PC-3 (cell line): ENCODE measurements around the gene ADGRG6. TPM values are rescaled to one million over a fixed set of nuclear protein-coding genes. Genes with fewer than 3 reads are reported as not detected.

Experiments
- ATAC-seq: fragments of 200-7000 bp; cut with Tn5 transposase; 2 replicates; pipeline ENCODE4 v1.9.1; 2020; ENCODE audit warnings: mild to moderate bottlenecking, moderate library complexity
- BruUV-seq: library from RNA; stranded (reverse); fragments of 400-500 nt; replicated peaks from 2 replicates; lab custom pipeline; 2021; lab: Mats Ljungman, UMichigan
- CTCF ChIA-PET: fragments of 300-600 bp; sonication (Branson Sonifier 250); formaldehyde crosslinking; loops from one replicate; lab custom pipeline; 2022; ENCODE audit warnings: antibody characterized with exemption; lab: Charles Lee
- POLR2A ChIA-PET: fragments of 300-600 bp; sonication (Branson Sonifier 250); formaldehyde crosslinking; loops from one replicate; lab custom pipeline; 2022; ENCODE audit warnings: antibody characterized with exemption; ENCODE audit not compliant: unreplicated experiment; lab: Charles Lee
- DNase-seq: peaks from one replicate; pipeline ENCODE4 v3.0.0-alpha.2; 2015
- H2AFZ ChIP-seq: fragments of 300-600 bp; sonication (generic); 2 replicates; pipeline ENCODE4 v1.6.0; 2016; ENCODE audit warnings: antibody characterized with exemption, low read length
- H3F3A ChIP-seq: fragments of 300-600 bp; sonication (generic); one replicate; pipeline ENCODE4 v1.6.0; 2017; ENCODE audit warnings: antibody characterized with exemption, low read length, control low read depth, mild to moderate bottlenecking; ENCODE audit not compliant: unreplicated experiment
- H3K27ac ChIP-seq: fragments of 300-600 bp; sonication (generic); 2 replicates; pipeline ENCODE4 v1.5.1; 2016; ENCODE audit warnings: mild to moderate bottlenecking, low read length
- H3K27me3 ChIP-seq: fragments of 300-600 bp; sonication (generic); 2 replicates; pipeline ENCODE4 v1.6.1; 2016; ENCODE audit warnings: low read length, mixed read lengths
- H3K36me3 ChIP-seq: fragments of 300-600 bp; sonication (generic); 2 replicates; pipeline ENCODE4 v1.6.1; 2016; ENCODE audit warnings: low read depth, mixed run types, low read length, mixed read lengths
- H3K4me1 ChIP-seq: fragments of 300-600 bp; sonication (generic); 2 replicates; pipeline ENCODE4 v1.5.1; 2016; ENCODE audit warnings: low read length; ENCODE audit not compliant: insufficient read depth
- H3K4me2 ChIP-seq: fragments of 300-600 bp; sonication (generic); 2 replicates; pipeline ENCODE4 v1.6.0; 2016; ENCODE audit warnings: low read length
- H3K4me3 ChIP-seq: fragments of 300-600 bp; sonication (generic); 2 replicates; pipeline ENCODE4 v1.5.1; 2016; ENCODE audit warnings: mild to moderate bottlenecking, low read length, mixed read lengths
- H3K79me2 ChIP-seq: fragments of 300-600 bp; sonication (generic); 2 replicates; pipeline ENCODE4 v1.6.1; 2017; ENCODE audit warnings: low read length, mixed read lengths
- H3K9ac ChIP-seq: fragments of 300-600 bp; sonication (generic); 2 replicates; pipeline ENCODE4 v1.6.0; 2016; ENCODE audit warnings: mild to moderate bottlenecking, low read length
- H3K9me2 ChIP-seq: fragments of 300-600 bp; sonication (generic); replicated peaks from 2 replicates; pipeline ENCODE4 v1.6.1; 2016; ENCODE audit warnings: mixed run types, low read length, mixed read lengths
- H3K9me3 ChIP-seq: fragments of 300-600 bp; sonication (generic); 2 replicates; pipeline ENCODE4 v1.6.1; 2016; ENCODE audit warnings: low read length, mixed read lengths
- H4K20me1 ChIP-seq: fragments of 300-600 bp; sonication (generic); 2 replicates; pipeline ENCODE4 v1.6.1; 2016; ENCODE audit warnings: low read length, mixed read lengths
- CTCF ChIP-seq: fragments of 300-600 bp; sonication (generic); conservative IDR thresholded peaks from 2 replicates; pipeline ENCODE4 v1.5.1; 2017; ENCODE audit warnings: antibody characterized with exemption, low read depth, mild to moderate bottlenecking, low read length
- EZH2 ChIP-seq: fragments of 300-600 bp; sonication (generic); IDR thresholded peaks from one replicate; pipeline ENCODE4 v1.6.1; 2017; ENCODE audit warnings: antibody characterized with exemption, mild to moderate bottlenecking, low read length; ENCODE audit not compliant: unreplicated experiment
- EZH2phosphoT487 ChIP-seq: fragments of 300-600 bp; sonication (generic); IDR thresholded peaks from 2 replicates; pipeline ENCODE4 v1.6.1; 2018; ENCODE audit warnings: mild to moderate bottlenecking, antibody characterized with exemption, low read length, borderline replicate concordance
- intact Hi-C: fragments of 100-400 bp; cut with micrococcal nuclease; formaldehyde crosslinking; loops from 2 replicates; pipeline ENCODE4 v1.9.0; 2023
- total RNA-seq: library from RNA; depleted of rRNA; stranded (reverse); fragments of >200 nt; gene quantifications from 2 replicates; pipeline ENCODE4 v1.2.3, GENCODE V29; 2014

ADGRG6 gene
- total RNA-seq, 1 experiment from 2014 or later: 73.2 TPM

GRCh38 chr6:142307963-142308748 is 6.3 kb downstream of the ADGRG6 start:
- Histone ChIP-seq H2AFZ (no peak overlapping the region), H3K27ac (no peak overlapping the region), H4K20me1 (no peaks in the 10 kb centered on the region; the same call in 1 of the 2 replicates), H3F3A (no peaks in the 10 kb centered on the region), H3K9me2 (no peaks in the 10 kb centered on the region), H3K9me3 (no peaks in the 10 kb centered on the region), H3K36me3 (peaks cover 50% of the 10 kb centered on the region), H3K4me1 (peaks cover 49% of the 10 kb centered on the region), H3K4me2 (peak overlapping the region; percentile 90), H3K79me2 (peaks cover 98% of the 10 kb centered on the region), H3K4me3 (0 out of 2 replicates have a peak overlapping the region, but pooled peaks have one; percentile 12), H3K27me3 (no peaks in the 10 kb centered on the region), H3K9ac (no peak overlapping the region)
- intact Hi-C loops: no loop called here
- no peak for ATAC-seq
- ChIA-PET CTCF (no interaction called here), POLR2A (no interaction called here)
- TF ChIP-seq EZH2phosphoT487 (no peak), EZH2 (no peak), CTCF (no peak)
- no TSS peak for BruUV-seq
- DNase-seq: no peak

GRCh38 chr6:142309426-142309825 is 7.6 kb downstream of the ADGRG6 start:
- no peak overlapping the region for H2AFZ ChIP-seq
- no peak for ATAC-seq

More at GRCh38 chr6:142309426-142309825, 7.6 kb downstream of the ADGRG6 start:
- Histone ChIP-seq H3F3A (no peaks in the 10 kb centered on the region), H3K79me2 (peaks cover 98% of the 10 kb centered on the region), H4K20me1 (no peaks in the 10 kb centered on the region; the same call in 1 of the 2 replicates), H3K4me1 (peaks cover 49% of the 10 kb centered on the region), H3K27ac (no peak overlapping the region), H3K36me3 (peaks cover 57% of the 10 kb centered on the region), H3K4me2 (no peak overlapping the region), H3K9me2 (no peaks in the 10 kb centered on the region), H3K9me3 (no peaks in the 10 kb centered on the region), H3K4me3 (no peak overlapping the region), H3K9ac (no peak overlapping the region), H3K27me3 (no peaks in the 10 kb centered on the region)
- no peak for DNase-seq
- ChIA-PET POLR2A (no interaction called here), CTCF (no interaction called here)
- intact Hi-C loops: no loop called here
- no TSS peak for BruUV-seq
- TF ChIP-seq CTCF (no peak), EZH2 (no peak), EZH2phosphoT487 (no peak)
